LNCAP (cell line): Measurements from ENCODE around the gene PRDM16.

Source experiments
- TF ChIP-seq, protein P1 (sequence below): fragments of 450-650 bp; IDR thresholded peaks from 2 replicates; pipeline ENCODE4 v1.5.1; 2017; ENCODE audit warnings: mild to moderate bottlenecking

The PRDM16 gene

DNA sequence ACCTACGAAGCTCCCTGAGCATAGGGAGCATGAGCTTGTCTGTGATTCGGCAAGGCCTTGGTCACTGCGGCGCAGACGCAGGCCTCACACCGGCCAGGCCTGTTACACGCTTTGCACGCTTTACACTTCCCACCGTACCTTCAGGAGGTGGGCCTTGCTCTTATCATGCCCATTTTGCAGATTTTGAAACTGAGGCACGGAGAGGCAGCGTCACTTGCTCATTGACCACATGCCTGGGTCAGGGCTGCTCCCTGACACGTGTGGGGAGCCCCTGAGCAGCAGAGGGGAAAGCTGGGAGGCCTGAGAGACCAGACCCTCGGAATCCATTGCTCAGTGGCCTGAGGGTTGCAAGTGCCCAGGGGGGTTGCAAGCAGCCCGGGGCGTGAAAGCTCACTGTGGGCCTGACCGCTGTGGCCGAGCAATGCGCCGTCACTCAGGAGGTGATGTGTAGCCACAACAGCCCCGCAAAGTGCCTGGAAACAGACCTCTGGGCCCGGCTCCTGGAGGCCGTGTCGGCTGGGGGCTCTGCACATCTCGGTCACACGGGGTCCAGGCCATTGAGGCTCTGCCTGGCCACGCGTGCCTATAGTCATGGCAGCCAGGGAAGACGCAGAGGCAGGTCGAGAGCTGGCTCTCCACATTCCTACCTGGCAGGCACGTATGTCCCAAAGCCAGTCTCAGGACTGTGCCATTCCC lies 392.4 kb downstream of the PRDM16 start:
- TF ChIP-seq, protein P1, sequence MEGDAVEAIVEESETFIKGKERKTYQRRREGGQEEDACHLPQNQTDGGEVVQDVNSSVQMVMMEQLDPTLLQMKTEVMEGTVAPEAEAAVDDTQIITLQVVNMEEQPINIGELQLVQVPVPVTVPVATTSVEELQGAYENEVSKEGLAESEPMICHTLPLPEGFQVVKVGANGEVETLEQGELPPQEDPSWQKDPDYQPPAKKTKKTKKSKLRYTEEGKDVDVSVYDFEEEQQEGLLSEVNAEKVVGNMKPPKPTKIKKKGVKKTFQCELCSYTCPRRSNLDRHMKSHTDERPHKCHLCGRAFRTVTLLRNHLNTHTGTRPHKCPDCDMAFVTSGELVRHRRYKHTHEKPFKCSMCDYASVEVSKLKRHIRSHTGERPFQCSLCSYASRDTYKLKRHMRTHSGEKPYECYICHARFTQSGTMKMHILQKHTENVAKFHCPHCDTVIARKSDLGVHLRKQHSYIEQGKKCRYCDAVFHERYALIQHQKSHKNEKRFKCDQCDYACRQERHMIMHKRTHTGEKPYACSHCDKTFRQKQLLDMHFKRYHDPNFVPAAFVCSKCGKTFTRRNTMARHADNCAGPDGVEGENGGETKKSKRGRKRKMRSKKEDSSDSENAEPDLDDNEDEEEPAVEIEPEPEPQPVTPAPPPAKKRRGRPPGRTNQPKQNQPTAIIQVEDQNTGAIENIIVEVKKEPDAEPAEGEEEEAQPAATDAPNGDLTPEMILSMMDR, result no peak

- TF ChIP-seq, protein P1, result no peak
Measured at GRCh38 chr1:3461934-3462275, 392.9 kb downstream of the PRDM16 start.

GRCh38 chr1:3462356-3463012 lies 393.5 kb downstream of the PRDM16 start:
- TF ChIP-seq, protein P1, result no peak

DNA sequence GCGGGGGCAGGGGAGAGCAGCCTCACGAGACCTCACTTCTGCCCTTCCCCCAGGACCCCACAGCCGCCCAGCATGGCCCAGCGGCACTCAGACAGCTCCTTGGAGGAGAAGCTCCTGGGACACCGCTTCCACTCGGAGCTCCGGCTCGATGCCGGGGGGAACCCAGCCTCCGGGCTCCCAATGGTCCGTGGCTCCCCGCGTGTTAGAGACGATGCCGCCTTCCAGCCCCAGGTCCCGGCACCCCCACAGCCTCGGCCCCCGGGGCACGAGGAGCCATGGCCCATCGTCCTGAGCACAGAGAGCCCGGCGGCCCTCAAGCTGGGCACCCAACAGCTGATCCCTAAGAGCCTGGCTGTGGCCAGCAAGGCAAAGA lies 394.0 kb downstream of the PRDM16 start:
- TF ChIP-seq, protein P1, result no peak

- TF ChIP-seq, protein P1, result no peak
Measured at GRCh38 chr1:3463408-3463863, 394.4 kb downstream of the PRDM16 start.

DNA sequence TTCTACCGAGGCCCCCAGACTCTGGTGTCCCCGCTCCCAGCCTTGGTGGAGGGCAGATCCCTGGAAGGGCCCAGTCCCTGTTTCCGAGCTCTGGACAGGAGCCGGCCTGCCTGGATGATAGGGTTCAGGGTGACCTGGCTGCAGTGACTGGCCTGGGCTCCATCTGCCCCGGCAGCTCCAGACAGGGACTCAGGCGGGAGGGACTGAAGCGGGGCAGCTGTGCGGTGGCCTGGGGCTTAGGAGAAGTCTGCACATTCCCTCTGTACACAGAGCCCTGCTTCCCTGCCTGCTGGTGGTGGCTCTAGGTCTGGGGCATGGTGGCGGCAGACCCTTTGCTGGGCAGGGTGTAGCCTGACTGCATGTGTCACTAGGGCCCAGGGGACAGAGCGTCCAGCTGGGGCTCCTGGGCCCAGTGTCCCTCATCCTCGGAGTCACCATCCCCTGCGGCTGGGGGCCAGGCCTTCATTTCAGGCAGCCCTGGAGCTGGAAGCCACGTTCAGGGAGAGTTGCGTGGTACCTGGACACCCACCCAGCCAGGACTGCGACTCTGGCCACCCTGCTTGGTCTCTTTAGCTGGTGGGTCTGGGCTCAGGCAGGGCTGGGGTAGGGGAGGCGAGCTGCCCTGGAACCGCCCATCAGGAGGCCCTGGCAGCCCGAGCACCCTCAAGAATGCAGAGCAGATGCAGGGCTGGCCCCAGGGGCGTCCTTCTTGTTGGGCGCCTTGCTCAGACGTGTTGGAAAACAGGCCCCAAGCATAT lies 395.1 kb downstream of the PRDM16 start:
- TF ChIP-seq, protein P1, result no peak

DNA sequence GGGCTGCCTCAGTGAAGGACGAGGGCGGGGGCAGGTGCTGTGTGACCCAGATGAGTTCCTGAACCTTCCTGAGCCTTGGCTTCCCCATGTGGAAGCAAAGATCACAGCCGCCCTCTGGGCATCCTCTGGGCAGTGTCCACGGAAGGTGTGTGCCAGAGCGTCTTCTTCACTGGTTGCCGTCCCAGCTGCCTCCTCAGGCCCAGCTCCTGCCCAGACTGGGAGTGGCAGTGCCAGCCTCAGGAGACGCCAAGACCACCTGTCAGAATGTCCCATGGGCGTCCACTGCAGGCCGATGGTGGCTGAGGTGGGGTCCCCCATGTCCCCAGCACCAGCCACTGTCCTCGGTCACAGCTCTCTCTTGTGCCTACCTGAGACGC lies 395.6 kb downstream of the PRDM16 start:
- TF ChIP-seq, protein P1, result no peak
